Sciatic nerve (tissue), 2 donors: ENCODE measurements around the gene ACTN3. TPM values are rescaled to one million over a fixed set of nuclear protein-coding genes. Genes with fewer than 3 reads are reported as not detected.
A peak's percentile ranks its signal among the peaks of the same experiment; 100 is the strongest.
"Not testable (repeated sequence)": the region's sequence is repeated elsewhere in the genome, so short reads cannot be mapped to it uniquely, and the experiment has no call there.

Experiments used
- ATAC-seq: fragments of 200-7000 bp; cut with Tn5 transposase; one replicate; pipeline ENCODE4 v1.9.1; 2020; ENCODE audit warnings: mild to moderate bottlenecking, moderate library complexity
- DNase-seq: peaks from one replicate; pipeline ENCODE4 v3.0.0-alpha.2; 2020; ENCODE audit warnings: low spot score
- intact Hi-C: fragments of 100-400 bp; cut with DNase I; formaldehyde crosslinking; loops from one replicate; pipeline ENCODE4 v1.14.2; 2022
- total RNA-seq: library from RNA; stranded (reverse); fragmentation: NEBNext Ultra II Directional; extraction: Animal tissue kit (Norgen Biotek cat#: 25700); gene quantifications from one replicate; pipeline ENCODE4 v1.2.1, GENCODE V29; 2021
- donor health status: DM: no; HTN: no; CAD: no.
- donor health status: DM: no; HTN: no; CAD: no.

The ACTN3 gene
- 0.71 TPM for total RNA-seq

- peak; percentile 58 for ATAC-seq
- intact Hi-C loops, result no loop called here
- DNase-seq, result peak; percentile 76
Observed at GRCh38 chr11:66546368-66546965, at the start of gene ACTN3. Gene ACTN3, plus strand, starts transcription at chr11:66546903. Its CDS starts 35 bp downstream, at chr11:66546938.

DNA sequence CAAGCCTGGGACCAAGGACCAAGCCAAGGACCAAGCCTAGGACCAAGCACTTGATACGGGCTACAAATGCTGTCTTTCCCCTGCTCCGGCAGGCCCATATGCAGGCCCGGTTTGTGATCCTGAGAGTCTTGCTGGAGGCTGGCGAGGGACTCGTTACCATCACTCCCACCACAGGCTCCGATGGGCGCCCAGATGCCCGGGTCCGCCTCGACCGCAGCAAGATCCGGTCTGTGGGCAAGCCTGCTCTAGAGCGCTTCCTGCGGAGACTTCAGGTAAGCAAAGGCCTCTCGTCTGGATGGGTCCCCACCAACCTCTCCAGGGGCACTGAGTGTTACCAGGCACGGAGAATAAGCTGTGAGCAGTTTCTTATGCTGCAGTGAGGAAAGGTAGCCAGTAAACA is 49.5 kb upstream of the ACTN3 start:
- intact Hi-C loops, result no loop called here
- DNase-seq, result no peak
- ATAC-seq, result no peak

- ATAC-seq (no peak), DNase-seq (no peak)
- intact Hi-C loops, result no loop called here
Observed at GRCh38 chr11:66498506-66498905, 48.2 kb upstream of the ACTN3 start.

GRCh38 chr11:66505276-66505816 is 41.4 kb upstream of the ACTN3 start:
- DNase-seq (no peak), ATAC-seq (no peak)
- intact Hi-C loops, result no loop called here

DNA sequence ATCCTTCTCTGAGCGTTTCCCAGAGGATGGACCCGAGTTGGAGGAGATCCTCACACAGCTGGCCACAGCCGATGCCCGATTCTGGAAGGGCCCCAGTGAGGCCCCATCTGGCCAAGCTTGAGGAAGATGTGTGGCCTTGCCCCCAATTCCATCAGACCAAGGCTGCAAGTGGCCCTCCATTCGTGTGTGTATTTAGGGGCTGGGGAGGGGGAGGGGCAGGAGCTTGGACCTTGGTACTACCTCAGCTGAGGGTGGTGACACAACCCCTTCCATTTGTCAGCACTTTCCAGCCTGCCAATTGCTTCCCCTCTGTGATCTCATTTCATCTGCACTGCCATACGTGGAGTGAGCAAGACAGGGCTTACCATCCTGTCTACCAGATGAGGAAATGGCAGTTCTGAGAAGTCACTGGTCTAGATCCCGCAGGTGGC is 37.6 kb upstream of the ACTN3 start:
- DNase-seq (no peak), ATAC-seq (no peak)
- intact Hi-C loops, result no loop called here

DNA sequence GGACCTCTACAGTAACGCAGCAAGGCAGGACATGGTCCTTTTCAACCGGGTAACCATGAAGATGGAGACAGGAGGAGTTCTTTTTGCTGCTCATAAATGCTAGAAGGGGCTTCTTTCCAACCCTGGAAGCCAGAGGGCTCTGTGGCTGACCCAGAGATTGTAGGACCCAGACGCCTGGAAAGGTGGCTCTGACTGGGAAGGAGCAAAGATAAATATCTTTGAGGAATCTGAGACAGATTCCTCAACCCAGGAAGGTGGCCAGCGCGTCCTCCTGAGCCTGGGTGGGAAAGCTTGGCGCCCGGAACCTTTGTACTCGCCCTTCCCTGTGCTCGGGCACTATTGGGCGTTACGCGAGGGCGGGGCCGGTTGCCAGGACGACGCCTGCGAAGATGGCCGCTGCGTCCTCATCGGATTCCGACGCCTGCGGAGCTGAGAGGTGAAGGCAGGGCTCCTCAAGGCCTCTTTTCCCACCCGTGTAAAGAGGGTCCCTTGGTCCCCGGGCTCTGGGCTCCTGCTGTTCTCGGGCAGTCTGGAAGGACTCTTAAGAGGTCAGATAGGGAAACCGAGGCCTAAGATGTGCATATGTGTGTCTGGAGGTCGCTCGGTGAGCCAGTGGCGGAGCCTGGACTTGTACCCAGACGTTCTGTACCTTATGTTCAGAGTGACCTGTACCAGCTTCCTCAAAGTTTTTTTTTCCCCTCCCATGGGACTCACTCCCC is 36.3 kb upstream of the ACTN3 start, which contains the start of gene BBS1:
Gene BBS1, plus strand, starts transcription at position 365 of the 719 bp plus-strand sequence. Its CDS starts 25 bp downstream, at position 390.
- peak; percentile 94 for DNase-seq
- ATAC-seq, result peak; percentile 98
- intact Hi-C loops, result no loop called here

DNA sequence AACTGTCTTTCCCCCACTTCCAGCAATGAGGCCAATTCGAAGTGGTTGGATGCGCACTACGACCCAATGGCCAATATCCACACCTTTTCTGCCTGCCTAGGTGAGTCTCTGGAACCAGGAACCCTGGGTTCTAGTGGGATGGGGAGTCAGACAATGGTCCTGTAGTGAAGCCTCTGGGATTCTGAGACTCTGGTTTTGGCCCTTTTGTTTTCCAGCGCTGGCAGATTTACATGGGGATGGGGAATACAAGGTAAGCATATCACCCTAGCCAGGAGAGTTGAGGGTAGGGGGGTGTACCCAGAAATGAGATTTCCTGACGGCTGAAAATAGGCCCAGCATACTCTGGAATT is 35.7 kb upstream of the ACTN3 start:
- intact Hi-C loops, result no loop called here

GRCh38 chr11:66523611-66524010 is 23.1 kb upstream of the ACTN3 start:
- intact Hi-C loops, result no loop called here
- DNase-seq (no peak), ATAC-seq (no peak)

More for the DNA sequence above, 35.7 kb upstream of the ACTN3 start:
- no peak for DNase-seq
- ATAC-seq, result no peak

- no peak for DNase-seq
- no peak for ATAC-seq
- intact Hi-C loops, result no loop called here
Observed at GRCh38 chr11:66524304-66525040, 22.2 kb upstream of the ACTN3 start.

DNA sequence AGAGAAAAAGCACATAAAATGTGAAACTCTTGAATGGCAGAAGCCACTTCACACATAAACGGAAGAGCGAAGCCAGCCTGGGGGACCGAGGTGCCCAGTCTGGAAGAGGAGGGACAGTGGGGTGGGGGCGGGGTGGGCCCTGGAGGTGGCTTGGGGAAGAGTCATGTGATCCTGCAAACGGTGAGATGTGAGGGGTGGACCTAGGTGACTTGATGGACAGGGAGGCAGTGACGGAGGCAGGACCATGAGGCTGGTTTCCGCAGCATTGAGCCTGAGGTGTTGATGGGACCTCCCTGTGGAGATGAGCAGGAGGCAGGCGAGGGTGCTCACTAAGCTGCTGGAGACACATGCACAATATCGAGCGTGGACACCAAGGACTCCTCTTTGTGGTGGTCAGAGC is 17.6 kb upstream of the ACTN3 start:
- intact Hi-C loops, result no loop called here
- peak; percentile 18 for ATAC-seq
- DNase-seq, result no peak

GRCh38 chr11:66529655-66530054 is 17.0 kb upstream of the ACTN3 start:
- ATAC-seq (peak; percentile 18), DNase-seq (no peak)

GRCh38 chr11:66530927-66531709 is 15.6 kb upstream of the ACTN3 start:
- ATAC-seq, result peak; percentile 12
- intact Hi-C loops, result no loop called here
- no peak for DNase-seq

More at GRCh38 chr11:66529655-66530054, 17.0 kb upstream of the ACTN3 start:
- intact Hi-C loops, result no loop called here

DNA sequence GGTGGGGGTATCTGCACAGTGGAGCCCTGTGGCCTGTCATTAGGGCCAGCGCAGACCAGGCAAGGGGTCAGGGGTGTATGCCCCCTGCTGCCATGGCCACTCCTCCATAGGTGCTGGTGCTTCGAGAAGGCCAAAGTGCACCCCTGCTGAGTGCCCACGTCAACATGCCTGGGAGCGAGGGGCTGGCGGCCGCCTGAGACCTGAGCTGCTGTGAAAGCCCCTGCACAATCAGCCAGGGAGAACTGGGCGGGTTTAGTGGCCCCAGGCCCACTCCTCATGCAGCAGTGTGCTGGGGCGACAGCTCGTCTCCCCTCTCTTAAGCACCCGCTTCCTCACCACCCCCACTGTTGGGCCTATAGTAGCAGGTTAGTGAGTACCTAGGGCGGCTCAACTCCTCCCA is 14.9 kb upstream of the ACTN3 start:
- intact Hi-C loops, result no loop called here
- DNase-seq, result no peak
- ATAC-seq, result no peak

GRCh38 chr11:66532784-66533183 is 13.9 kb upstream of the ACTN3 start:
- no peak for DNase-seq
- ATAC-seq, result no peak
- intact Hi-C loops, result no loop called here

- ATAC-seq (no peak), DNase-seq (no peak)
Observed at GRCh38 chr11:66539170-66539869, 7.4 kb upstream of the ACTN3 start.

DNA sequence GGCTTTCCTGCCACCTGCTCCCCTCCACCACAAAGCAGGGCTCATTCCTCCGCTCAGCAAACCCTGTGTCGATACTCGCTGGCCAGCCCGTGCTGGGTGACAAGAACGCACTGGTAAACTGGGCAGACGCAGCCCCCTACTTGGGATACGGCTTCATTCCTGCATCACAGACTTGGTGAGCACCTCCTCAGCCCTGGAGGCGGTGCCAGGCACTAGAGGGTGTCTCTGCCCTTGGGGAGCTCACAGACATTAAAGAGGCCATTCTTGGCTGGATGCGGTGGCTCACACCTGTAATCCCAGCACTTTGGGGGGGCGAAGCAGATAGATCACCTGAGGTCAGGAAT is 6.9 kb upstream of the ACTN3 start:
- ATAC-seq, result no peak
- no peak for DNase-seq

More at GRCh38 chr11:66539170-66539869, 7.4 kb upstream of the ACTN3 start:
- intact Hi-C loops, result no loop called here

GRCh38 chr11:66540598-66540997 is 6.1 kb upstream of the ACTN3 start:
- DNase-seq, intact Hi-C loops, ATAC-seq: not testable (repeated sequence)

More for the DNA sequence above, 6.9 kb upstream of the ACTN3 start:
- intact Hi-C loops, result no loop called here

DNA sequence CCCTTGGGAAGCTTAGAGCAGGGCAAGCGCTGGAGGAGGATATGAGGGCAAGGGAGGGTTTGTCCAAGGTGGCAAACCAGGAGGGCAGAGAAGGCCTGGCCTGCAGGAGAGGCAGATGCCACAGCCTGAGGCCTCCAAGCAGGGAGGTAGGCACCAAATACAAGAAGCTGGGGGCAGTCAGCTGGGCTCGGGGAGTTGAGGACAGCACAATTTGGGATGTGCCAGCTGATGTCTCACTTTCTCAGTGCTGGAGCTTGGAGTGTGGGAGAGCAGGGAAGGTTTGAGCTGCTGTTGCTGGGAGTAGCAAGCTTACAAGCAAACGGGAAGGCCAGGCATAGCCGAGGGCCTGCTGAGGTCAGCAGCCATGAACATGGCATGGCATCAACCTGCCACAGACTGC is 4.8 kb upstream of the ACTN3 start:
- DNase-seq, result no peak
- ATAC-seq, result no peak
- intact Hi-C loops, result no loop called here
